HG03066 (cell line): ENCODE results near the gene KRTAP10-3.

ENCODE experiments used
- ATAC-seq: cut with Tn5 transposase; IDR thresholded peaks from one replicate; pipeline ENCODE4 v1.9.1; 2021; ENCODE audit warnings: low read depth; ENCODE audit not compliant: unreplicated experiment

The KRTAP10-3 gene

DNA sequence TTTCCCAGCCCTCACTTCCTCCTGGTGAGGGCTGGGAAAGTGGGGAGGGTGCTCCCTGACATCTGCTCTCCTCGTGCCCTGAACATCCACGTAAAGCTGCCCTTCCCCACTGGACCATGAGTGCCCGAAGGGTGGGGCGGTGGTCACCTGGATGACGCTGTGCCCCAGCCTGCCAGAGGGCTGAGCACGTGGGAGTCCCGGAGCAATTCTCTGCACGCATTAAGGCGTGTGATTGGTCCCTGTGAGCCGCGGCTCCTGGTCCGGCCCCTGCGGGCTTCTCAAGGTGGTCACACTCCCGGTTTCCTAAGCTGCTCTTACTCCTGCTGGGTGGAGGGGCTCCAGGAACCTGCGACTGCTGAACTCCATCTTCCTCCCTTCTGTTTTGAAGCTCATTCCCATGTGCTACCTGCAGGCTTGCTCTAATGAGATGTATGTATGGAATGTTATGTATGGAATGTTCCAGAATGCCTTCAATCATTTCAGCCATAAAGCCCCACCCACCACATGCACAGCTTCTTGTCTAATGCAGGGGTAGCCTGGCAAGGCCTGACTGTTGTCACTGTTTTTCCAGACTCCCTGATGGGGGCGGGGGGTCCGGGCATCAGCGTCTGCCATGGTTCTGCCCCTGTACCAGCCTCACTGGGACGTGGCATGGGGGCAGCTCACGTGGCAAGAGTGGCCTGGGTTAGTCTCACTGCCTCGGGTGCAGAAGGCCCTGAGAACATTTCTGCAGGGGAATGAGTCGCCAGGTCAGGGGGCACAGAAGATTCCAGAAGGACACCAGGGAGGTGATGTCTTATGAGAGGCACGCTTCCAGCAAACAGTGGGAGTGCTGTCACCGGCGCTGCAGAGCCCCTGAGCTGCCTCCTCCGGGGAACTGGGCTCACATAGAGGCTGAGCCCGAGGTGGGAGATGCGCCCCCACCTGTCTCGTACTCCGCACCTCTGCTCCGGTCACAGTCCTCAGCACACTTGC lies 38.0 kb downstream of the KRTAP10-3 start:
- no peak for ATAC-seq

DNA sequence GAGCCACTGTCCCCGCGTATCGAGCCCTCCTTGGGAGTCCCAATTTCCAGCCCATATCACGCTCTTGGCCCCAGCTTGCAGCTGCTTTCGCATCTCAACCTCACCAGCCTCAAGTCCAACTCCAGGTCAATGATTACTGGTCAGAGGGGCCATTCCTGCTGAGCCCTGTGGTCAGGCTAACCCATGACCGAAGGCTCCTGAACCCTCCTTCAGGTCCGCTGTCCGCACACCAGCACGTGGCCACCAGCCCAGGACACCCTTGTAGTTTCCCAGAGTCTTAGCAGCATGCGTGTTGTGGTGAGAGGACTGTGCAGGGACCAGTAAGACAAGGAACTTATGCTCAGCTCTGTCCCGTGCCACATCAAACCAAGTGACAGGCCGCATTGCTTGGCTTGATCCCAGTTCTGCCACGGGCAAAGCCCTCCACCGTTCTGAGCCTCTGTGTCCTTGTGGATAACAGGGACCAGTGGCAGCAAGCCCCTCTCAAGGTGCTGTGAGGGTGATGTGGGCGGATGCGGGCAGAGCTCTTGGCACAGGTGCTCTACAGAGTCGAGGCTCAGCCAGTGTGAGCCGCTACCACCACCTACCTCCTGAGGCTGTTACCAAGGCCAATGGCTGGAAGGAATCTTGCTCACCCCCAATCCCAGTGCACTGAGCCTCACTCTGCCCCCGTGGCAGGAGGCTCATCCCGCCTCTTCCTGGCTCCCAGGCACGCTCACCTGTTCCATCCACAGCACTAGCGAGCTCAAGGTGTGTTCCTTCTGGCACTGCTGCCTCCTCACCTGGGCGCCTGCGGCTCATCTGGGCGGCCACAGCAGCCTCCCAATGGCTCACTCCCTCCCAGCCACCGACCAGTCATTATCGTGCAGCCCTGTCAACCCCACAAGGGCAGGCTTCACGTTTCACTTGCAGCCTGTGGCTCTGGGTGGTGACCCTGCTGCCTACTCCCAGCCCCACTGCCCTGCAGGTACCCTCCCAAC lies 39.0 kb downstream of the KRTAP10-3 start:
- ATAC-seq, result no peak

DNA sequence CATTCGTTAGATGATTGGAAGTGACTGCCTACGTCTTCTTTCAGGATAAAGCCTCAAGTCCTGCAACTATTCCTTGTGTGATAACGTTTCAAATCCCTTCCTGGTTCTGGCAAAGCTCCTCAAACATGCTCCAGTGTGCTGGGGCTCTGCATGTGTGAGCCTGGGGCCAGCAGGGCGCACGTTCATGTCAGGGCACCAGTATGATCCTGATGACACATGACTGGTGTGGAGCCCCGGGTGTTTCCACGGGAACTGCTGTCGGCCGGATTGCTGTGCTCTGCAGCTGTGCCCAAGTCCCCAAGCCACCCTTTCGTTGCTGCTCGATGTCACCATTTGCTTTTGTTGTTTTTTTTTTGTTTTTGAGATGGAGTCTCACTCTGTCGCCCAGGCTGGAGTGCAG lies 39.9 kb downstream of the KRTAP10-3 start:
- no peak for ATAC-seq

DNA sequence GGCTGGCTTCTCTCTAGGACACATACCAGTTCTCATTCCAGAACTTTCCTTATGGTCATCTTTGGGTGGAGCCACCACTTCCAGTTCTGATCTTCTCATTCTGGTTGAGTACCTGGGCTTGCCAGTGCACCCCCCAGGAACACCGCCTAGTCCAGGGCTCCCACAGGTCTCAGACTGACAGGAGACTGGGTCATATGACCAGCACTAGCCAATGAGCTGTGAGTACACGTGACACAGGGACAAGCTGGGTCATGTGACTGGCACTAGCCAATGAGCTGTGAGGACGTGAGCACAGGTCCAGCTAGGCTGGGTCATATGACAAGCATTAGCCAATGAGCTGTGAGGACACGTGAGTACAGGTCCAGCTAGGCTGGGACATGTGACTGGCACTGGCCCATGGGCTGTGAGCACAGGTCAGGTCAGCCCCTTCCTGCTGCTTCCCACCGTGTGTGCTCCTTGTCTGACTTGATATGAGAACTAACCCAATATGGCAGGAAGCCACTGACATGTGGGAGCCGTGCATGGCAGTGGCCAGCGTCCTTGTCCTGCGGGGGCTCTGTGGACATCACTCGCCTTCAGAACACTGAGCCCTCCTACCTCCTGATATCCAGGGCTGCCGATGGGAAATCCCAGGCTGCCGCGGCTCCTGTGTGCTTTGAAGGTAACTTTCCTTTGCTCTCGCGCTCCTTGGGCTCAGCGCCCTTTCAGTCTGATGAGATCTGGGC lies 41.3 kb downstream of the KRTAP10-3 start:
- no peak for ATAC-seq

DNA sequence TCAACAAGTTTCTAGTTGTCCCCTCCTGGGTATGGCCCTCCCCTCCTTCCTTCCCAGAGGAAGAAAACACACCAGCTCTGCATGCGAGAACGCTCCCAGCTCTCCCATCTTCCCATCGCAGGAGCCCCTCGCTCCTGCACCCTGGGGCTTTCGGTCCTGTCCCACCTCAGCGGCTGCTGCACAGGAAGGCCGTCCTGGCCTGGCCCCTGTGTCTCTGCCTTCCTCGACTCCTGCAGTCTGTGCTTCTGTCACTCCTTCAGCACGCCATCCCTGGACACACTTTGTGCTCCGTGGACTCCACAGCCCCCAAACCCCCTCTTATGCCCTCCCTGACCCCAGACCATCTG lies 41.8 kb downstream of the KRTAP10-3 start:
- no peak for ATAC-seq

DNA sequence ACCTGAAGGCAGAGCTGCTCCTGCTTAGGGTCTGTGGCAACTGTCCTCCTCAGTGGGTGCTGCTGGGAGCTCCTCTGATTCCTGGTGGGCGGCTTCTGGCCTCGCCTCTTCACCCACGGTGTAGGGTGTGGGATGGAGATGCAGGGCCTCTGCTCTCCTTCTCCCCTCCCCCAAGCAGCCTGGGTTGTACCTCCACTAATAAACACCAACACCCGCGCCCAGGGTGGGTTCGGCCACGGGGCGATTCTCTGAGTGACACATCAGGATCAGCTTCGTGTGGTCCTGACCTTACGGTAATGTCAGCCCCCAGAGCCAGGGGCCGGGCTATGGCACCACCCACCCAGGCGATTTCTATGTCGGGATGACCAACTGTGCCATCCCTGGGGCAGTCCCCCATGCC lies 42.3 kb downstream of the KRTAP10-3 start:
- ATAC-seq, result no peak

DNA sequence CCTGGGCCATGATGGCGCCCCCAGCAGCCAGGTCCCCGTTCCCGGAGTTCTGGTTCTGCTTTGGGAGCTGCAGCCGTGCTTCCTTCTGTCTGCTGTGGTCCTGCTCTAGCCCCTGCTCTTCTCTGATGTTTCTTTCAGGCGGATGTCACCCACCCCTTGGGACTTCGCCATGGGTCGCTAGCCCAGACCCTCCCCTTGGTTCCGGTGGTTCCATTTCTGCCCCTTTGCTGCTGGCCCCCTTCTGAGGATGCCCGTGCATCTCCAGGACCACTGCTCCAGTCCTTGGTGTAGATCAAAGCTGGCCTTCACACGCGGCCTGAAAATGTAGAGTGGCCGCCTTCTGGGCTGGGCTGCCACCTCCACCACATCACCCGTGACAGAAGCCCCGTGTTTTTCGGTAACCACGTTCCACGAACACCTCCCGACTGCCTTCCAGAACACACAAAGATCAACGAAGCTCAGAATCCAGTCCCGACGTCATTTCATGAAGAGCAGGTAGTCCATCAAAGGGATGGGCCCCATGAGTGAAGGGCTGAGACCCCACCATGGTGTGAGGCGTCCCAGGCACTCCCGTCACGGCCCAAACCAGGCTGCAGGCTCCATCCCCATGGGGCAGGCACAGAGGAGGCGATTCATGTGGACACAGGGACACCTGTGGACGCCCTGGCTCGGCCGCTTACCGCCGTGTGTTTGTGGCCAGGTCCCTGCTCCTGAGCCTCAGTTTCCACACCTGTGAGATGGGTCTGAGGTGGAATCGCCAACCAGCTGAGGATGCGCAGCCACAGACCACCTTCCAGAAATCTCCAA lies 43.0 kb downstream of the KRTAP10-3 start:
- ATAC-seq, result no peak

DNA sequence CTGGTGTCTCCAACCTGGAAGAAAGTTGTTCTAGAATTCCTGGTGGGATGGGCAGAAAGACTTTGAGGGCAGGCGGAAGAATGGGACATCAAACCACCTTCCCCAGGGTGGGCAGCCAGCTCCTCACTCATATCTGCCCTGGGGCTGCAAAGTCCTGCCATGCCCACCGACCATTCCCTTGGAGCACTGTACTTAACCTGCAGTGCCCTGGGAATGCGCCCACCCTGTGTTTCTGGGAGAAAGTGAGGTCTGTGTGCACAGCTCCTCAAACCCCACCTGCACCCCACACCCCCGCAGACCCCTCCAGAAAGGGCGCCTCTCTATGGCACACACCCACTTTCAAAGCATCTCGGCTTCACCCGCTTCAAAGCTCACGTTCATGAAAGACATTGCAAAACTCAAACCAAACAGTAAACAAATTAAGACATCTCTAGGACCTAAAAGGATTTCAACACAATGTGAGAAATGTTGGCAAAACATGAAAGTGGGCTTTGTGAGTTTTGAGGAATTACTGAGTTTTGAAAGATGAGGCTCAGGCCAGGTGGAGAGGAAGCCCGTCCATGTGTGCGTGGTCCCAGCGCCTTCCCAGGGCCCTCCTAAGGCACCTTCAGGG lies 43.7 kb downstream of the KRTAP10-3 start:
- ATAC-seq, result no peak

DNA sequence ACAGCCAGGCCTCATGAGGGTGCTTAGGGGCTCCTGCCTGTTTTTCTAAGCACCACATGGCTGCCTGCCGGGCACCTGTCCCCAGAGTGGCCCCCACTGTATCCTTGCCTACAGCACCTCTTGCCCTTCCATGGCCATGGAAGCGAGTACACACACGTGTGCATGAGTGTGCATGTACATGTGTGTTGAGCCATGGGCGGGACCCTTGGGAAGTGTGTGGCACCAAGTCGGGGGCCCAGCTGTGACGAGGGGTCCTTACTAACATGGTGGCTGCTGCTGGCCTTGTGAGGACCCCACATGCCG lies 44.4 kb downstream of the KRTAP10-3 start:
- no peak for ATAC-seq

DNA sequence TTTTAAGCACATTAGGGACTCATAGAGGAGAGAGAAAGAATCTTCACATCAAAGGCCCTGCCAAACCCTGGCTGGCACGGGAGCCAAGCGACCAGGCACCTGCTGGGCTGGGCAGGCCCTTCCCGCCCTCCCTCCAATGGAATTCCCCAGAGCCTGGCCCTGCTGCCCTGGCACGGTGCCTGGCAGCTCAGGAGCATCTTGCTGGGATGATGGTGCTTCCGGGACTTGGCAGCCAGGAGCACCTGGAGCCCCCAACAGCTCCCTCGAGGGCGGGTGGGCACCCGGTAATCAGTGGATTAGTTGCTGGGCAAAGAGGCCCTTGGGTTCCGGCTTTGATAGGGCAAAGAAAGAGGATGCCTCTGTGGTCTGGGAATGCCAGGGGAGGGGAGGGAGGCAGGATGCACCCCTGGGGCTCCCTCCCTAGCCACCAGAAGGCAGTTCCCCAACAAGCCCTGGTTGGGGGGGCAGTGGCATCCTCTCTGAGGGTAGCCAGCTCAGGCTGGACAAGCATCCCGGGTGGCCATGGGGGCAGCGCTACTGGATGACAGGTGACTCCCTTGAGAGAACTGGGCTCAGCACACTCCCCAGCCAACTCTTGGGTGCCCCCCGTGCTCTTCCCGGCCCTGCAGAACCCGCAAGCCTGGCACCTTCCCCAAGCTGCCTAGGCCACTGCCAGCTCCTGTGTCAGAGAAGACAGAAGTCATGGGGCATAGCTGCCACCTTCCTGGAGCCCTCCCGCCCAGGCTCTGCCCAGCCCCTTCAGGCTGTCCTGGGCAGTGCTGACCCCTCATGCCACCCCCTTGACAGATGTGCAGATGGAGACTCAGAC lies 45.0 kb downstream of the KRTAP10-3 start:
- ATAC-seq, result no peak

DNA sequence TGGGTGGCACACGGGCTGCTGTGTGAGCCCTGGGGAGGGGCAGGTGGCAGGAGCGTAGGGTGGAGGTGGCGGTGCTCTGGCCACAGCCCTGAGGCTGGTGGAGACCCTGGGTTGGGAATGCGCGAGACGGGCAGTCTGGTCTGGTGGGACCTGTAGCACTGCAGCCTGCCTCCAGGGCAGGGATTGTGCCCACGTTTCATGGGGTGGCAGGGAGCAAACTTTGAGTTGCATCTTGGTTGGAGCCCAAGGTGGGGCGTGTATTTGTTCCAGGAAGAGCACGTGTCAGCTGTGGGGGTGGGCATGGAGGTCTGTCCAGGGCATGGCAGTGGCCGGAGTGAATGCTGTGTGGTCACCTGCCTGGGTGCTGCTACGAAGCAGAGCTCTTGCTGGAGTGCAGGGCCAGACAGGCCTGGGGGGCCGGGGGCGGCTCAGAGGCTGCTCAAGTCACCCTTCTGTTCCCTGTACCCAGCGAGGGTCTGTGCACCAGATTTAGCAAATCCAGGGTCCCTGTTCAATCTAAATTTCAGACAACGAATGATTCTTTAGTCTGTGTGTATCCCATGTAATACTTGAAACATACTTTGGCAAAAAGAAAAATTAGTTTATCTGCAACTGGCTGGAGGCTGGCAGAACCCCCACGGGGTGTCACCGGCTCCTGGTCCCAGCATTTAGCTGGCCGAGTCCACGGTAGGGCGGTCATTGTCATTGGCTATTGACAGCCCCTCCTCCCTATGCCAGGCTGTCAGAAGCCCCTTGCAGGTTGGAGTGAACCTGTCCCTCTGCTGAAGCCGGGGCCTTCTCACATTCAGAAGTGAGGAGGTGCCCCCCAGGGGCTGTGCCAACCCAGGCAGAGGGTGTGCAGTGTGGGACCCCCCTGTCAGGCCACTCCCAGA lies 45.9 kb downstream of the KRTAP10-3 start:
- ATAC-seq, result no peak

DNA sequence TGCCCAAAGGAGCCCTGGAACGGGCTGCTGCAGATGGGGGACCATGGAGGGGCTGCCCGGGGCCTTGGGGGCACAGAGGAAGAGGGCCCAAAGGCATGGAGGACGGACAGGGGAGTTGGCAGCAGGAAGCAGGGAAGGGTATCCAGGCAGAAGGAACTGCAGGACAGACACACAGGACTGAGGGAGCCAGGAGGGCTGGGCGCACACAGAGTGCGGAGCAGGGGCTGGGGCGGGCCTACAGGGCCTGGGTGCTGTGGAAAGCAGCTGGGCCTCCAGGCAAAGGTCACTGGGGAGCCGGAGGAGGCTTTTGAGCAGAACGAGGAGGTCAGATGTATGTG lies 46.7 kb downstream of the KRTAP10-3 start:
- no peak for ATAC-seq

DNA sequence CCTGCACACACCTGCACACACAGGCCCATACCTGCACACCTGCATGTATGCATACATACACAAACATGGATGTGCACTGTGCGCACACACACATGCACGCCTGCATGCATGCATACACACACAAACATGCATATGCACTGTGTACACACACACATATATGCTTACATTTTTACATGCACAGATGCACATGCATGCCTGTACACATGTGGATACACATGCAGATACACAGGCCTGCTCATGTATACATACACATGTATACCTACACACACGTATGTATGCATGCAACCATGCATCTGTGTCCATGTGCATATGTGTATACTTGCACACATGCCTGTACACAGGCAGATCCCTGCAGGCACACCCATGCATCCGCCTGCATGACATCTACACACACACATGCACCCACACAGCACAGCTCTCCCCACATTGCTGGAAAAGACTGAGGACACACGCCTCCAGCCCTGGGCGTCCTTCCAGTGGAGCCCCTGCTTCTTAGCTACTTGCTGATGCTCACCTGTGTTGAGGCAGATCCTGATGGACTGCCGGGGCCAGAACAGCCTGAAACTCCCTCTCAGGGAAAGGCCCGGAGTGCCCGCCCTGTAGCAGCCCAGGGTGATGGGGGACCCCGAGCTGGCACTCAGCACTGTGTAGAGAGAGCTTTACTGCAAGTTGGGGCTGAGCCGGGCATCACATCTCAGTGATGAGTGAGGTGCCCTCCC lies 47.2 kb downstream of the KRTAP10-3 start:
- no peak for ATAC-seq

DNA sequence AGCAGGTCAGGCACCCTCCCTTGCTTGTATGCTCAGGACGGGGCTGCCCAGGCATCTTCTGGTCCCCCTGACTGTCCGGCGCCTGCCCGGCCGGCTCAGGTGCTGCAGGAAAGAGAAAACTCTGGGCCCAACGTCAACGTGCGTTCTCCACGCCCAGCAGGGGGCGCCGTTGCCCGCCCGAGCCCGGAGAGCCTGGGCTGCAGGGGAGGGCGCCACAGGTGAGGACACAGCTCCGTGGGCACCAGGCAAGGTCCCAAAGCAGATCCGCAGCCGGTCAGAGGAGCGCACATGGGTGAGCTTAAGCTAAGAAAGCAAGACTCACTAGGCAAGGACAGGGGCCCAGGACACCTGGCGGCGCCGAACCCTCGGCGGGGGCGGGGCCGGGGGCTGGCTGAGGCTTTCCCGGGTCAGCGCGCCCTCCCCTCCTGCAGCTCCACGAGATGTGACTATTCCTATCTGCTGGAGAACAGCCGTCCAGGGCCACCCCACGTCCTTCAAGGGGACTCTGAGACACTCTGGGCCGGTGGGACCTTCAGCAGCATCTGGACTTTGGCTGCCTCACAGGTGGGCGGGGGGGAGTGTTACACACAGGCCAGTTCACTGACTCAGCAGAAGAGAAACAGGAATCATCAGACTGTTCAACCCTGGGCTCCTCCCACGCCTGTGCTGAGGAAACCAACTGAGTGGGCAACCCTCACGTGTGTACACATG lies 47.9 kb downstream of the KRTAP10-3 start:
- ATAC-seq, result no peak

DNA sequence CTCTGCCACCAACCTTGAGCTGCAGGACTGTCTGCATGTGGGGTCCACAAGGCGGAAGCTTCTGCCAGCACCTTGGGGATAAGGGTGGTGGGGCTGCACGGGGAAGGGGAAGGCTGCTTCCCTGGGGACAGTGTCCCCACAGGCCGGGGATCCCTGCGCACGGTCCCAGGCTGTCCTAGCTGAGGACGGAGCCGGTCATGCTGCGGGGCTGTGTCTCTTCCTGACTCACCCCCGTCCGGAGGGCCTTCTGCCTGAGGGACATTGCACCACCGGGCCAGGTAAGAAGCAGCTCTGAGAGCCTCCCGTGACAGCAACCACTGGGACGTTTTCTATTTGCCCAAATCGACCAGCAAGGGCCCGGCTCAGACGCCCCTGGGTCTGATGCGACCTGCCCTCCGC lies 48.5 kb downstream of the KRTAP10-3 start:
- ATAC-seq, result no peak

DNA sequence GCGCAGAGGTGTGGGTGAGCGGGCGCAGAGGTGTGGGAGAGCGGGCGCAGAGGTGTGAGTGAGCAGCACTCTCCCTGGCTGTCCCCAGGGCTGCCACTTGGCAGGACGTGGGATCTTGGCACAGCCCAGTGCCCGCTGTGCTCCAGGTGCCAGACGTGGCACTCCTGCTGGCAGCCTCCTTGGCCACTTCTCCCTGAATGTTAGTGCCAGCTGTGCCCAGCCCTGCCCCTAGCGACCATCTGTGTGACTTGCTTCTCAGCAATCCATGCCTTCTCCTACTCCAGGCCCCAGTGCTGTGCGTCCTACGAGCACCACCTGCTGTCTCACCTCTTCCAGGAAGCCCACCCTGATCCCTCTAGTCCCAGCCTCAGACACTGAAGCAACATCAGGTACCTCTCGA lies 49.1 kb downstream of the KRTAP10-3 start:
- ATAC-seq, result no peak
